ENCODE data around the gene CSMD2. TPM values are rescaled to one million over a fixed set of nuclear protein-coding genes. Genes with fewer than 3 reads are reported as not detected.

Gene CSMD2
- total RNA-seq, 8 experiments from 2014 or later = 0.32 to 50.0 (median 1.2) TPM

GRCh38 chr1:33583567-33583966, 581.5 kb downstream of the CSMD2 start:
- ATAC-seq (replicated peaks in 6 of 8) = no peak
- Histone ChIP-seq H3K4me3 (no peak overlapping the region), H3K27ac (no peak overlapping the region), H3K4me1 (replicated peaks in 1 of 2) (peaks cover 0 to under 1% of the 10 kb centered on the region in 2 donors)
- WGBS, 10 experiments = 52 to 100% (median 75%) methylated on average over 1 to 6 of the region's 6 CpGs; no CpG with 5 or more reads in 3 of the 10 experiments
- in situ Hi-C loops (cut with MboI; ENCODE audit: low pct_unique_long_range_greater_than_20kb in 2 of 9, low sequenced_read_pairs in 9 of 9, unreplicated experiment in 9 of 9) = no loop called here

GRCh38 chr1:33578557-33579448, 586.2 kb downstream of the CSMD2 start:
- WGBS, 10 experiments = 60 to 81% (median 68%) methylated on average over 4 to 13 of the region's 16 CpGs; no CpG with 5 or more reads in 2 of the 10 experiments
- in situ Hi-C loops (cut with MboI; ENCODE audit: low pct_unique_long_range_greater_than_20kb in 2 of 9, low sequenced_read_pairs in 9 of 9, unreplicated experiment in 9 of 9) = no loop called here
- Histone ChIP-seq H3K4me1 (replicated peaks in 1 of 2) (peaks cover 0 to 5% of the 10 kb centered on the region in 2 donors), H3K4me3 (no peak overlapping the region), H3K27ac (no peak overlapping the region)
- ATAC-seq (replicated peaks in 6 of 8) = peak in 1 of 8 experiments; percentile 79

DNA sequence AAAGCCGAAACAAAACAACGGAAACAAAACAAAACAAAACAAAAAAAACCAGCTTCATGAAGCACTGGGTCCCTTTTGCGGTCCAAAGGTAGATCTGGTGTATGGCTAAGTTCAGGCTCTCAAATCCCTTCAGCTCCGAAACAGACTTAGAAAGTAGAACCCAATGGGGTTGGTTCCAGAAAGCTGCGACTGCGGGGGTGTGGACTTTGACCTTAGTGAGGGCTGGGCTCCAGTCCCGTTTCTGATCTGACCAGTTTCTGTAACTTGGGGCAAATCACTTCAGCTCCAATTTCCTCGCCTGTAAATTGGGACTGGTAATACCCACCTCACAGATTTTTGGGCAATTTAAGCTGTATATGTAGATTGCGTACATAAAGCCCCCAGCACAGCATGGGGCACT, 587.4 kb downstream of the CSMD2 start:
- 68 to 100% (median 91%) methylated on average over 2 to 9 of the region's 9 CpGs; no CpG with 5 or more reads in 2 of the 10 experiments for WGBS, 10 experiments
- Histone ChIP-seq H3K4me3 (no peak overlapping the region), H3K27ac (no peak overlapping the region), H3K4me1 (replicated peaks in 1 of 2) (peaks cover 0 to 5% of the 10 kb centered on the region in 2 donors)
- no peak for ATAC-seq (replicated peaks in 6 of 8)
- in situ Hi-C loops (cut with MboI; ENCODE audit: low pct_unique_long_range_greater_than_20kb in 2 of 9, low sequenced_read_pairs in 9 of 9, unreplicated experiment in 9 of 9) = no loop called here

- no peak overlapping the region for H3K27ac ChIP-seq
- in situ Hi-C loops (cut with MboI; ENCODE audit: low pct_unique_long_range_greater_than_20kb in 2 of 9, low sequenced_read_pairs in 9 of 9, unreplicated experiment in 9 of 9) = no loop called here
- H3K4me3 ChIP-seq = no peak overlapping the region
- 55 to 100% (median 87%) methylated on average over 1 to 11 of the region's 11 CpGs; no CpG with 5 or more reads in 2 of the 10 experiments for WGBS, 10 experiments
- H3K4me1 ChIP-seq (replicated peaks in 1 of 2) = peaks cover 0 to 5% of the 10 kb centered on the region in 2 donors
- ATAC-seq (replicated peaks in 6 of 8) = no peak
Measured at GRCh38 chr1:33576821-33577599, 588.0 kb downstream of the CSMD2 start.

DNA sequence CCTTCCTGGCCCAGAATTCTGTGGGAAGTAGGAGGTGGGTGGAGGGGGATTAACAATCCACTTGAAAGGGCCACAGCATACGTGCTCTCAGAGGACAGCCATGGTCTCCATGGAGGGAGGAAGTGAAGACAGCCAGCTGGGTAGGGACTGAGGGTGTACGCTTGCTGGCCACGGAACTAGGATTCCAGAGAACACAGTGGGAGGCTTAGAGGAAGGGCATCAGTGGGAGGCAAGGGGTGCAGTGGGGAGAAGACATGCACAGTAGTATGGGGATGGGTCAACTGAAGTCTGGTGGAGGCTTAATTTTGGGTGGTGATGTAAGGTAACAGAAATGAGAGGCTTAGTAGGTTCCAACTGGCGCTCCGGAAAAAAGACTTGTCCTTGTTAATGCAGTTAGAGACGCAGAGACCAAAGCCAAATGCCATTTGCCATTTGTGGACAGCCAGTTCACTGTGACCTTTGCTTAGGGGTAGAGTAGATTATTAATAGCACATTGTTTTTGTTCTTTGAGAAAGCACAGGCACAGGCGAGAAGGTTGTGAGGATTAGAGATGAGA, 589.6 kb downstream of the CSMD2 start:
- no peak overlapping the region for H3K27ac ChIP-seq
- H3K4me3 ChIP-seq = no peak overlapping the region
- 20 to 89% (median 74%) methylated on average over 1 to 7 of the region's 7 CpGs; no CpG with 5 or more reads in 1 of the 10 experiments for WGBS, 10 experiments
- no peak for ATAC-seq (replicated peaks in 6 of 8)
- peaks cover 0 to 5% of the 10 kb centered on the region in 2 donors for H3K4me1 ChIP-seq (replicated peaks in 1 of 2)
- in situ Hi-C loops (cut with MboI; ENCODE audit: low pct_unique_long_range_greater_than_20kb in 2 of 9, low sequenced_read_pairs in 9 of 9, unreplicated experiment in 9 of 9) = no loop called here

GRCh38 chr1:33573661-33574060, 591.4 kb downstream of the CSMD2 start:
- in situ Hi-C loops (cut with MboI; ENCODE audit: low pct_unique_long_range_greater_than_20kb in 2 of 9, low sequenced_read_pairs in 9 of 9, unreplicated experiment in 9 of 9) = no loop called here
- no peak for ATAC-seq (replicated peaks in 6 of 8)
- H3K4me1 ChIP-seq (replicated peaks in 1 of 2) = peaks cover 0 to 5% of the 10 kb centered on the region in 2 donors
- H3K27ac ChIP-seq = no peak overlapping the region
- 19 to 82% (median 68%) methylated on average over 2 to 3 of the region's 3 CpGs for WGBS, 10 experiments
- H3K4me3 ChIP-seq = no peak overlapping the region

GRCh38 chr1:33572387-33572786, 592.6 kb downstream of the CSMD2 start:
- H3K4me3 ChIP-seq = no peak overlapping the region
- in situ Hi-C loops (cut with MboI; ENCODE audit: low pct_unique_long_range_greater_than_20kb in 2 of 9, low sequenced_read_pairs in 9 of 9, unreplicated experiment in 9 of 9) = no loop called here
- WGBS, 10 experiments = 33 to 100% (median 89%) methylated on average over 1 to 5 of the region's 5 CpGs; no CpG with 5 or more reads in 2 of the 10 experiments
- ATAC-seq (replicated peaks in 6 of 8) = no peak
- H3K27ac ChIP-seq = no peak overlapping the region
- no peaks in the 10 kb centered on the region for H3K4me1 ChIP-seq (replicated peaks in 1 of 2)

DNA sequence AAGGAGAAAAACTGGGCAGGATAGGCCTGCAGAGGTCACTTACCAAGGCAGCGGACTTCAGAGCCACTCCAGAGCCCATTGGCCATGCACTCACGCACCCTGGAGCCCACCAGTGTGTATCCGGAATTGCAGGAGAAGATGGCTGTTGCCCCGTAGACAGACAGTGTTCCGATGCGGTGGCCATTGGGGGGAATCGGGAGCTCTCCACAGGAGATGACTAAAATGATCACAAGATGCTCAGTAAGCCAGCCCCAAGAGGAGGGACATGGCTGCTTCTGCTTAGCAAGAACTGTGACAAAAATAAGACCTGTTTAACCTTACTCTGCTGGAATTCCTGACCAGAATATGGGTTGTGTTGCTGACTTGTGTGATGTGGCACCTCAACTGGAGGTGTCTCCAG, 595.7 kb downstream of the CSMD2 start:
- 75 to 100% (median 93%) methylated on average over 2 to 6 of the region's 7 CpGs; no CpG with 5 or more reads in 4 of the 10 experiments for WGBS, 10 experiments
- Histone ChIP-seq H3K27ac (no peak overlapping the region), H3K4me1 (replicated peaks in 1 of 2) (no peaks in the 10 kb centered on the region), H3K4me3 (no peak overlapping the region)
- ATAC-seq (replicated peaks in 6 of 8) = no peak
- in situ Hi-C loops (cut with MboI; ENCODE audit: low pct_unique_long_range_greater_than_20kb in 2 of 9, low sequenced_read_pairs in 9 of 9, unreplicated experiment in 9 of 9) = no loop called here

DNA sequence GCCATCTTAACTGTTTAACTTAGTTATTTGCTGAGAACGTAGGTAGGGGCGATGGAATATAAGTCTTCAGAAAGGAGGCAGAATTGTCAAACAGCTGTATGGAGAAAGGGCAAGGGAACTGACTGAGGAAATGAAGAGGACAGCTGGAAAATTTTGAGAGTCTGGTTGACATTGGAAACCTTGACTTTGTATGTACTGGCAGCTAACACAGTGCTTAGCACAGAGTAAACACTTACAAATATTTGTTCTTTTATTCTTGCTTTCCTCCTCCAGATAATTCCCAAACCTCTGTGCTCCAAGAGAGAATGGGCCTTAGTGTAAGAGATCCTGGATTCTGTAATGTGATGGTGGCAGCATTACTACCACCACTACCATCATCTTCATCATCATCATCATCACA, 601.3 kb downstream of the CSMD2 start:
- 75 to 100% (median 90%) methylated on average over 1 to 2 of the region's 2 CpGs; no CpG with 5 or more reads in 1 of the 10 experiments for WGBS, 10 experiments
- H3K4me3 ChIP-seq = no peak overlapping the region
- no peaks in the 10 kb centered on the region for H3K4me1 ChIP-seq (replicated peaks in 1 of 2)
- no peak overlapping the region for H3K27ac ChIP-seq
- no peak for ATAC-seq (replicated peaks in 6 of 8)
- in situ Hi-C loops (cut with MboI; ENCODE audit: low pct_unique_long_range_greater_than_20kb in 2 of 9, low sequenced_read_pairs in 9 of 9, unreplicated experiment in 9 of 9) = no loop called here

DNA sequence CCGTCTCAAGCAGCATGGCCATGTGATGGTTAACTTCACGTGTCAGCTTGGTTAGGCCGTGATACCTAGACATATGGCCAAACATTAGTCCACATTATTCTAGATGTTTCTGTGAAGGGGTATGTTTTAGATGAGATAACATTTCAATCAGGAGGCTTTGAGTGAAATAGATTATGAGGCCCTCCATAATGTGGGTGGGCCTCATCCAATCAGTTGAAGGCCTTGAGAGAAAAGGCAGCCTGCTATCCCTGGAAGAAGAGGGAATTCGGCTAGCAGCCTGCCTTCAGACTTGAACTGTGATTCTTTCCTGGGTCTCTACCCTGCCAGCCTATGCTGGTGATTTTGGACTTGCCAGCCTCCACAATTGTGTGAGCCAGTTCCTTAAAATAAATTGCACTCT, 602.5 kb downstream of the CSMD2 start:
- WGBS, 10 experiments = 20 to 100% (median 90%) methylated on average over 1 to 4 of the region's 4 CpGs; no CpG with 5 or more reads in 1 of the 10 experiments
- in situ Hi-C loops (cut with MboI; ENCODE audit: low pct_unique_long_range_greater_than_20kb in 2 of 9, low sequenced_read_pairs in 9 of 9, unreplicated experiment in 9 of 9) = no loop called here
- Histone ChIP-seq H3K4me1 (replicated peaks in 1 of 2) (no peaks in the 10 kb centered on the region), H3K4me3 (no peak overlapping the region), H3K27ac (no peak overlapping the region)
- ATAC-seq (replicated peaks in 6 of 8) = no peak

GRCh38 chr1:33561576-33561975, 603.5 kb downstream of the CSMD2 start:
- in situ Hi-C loops (cut with MboI; ENCODE audit: low pct_unique_long_range_greater_than_20kb in 2 of 9, low sequenced_read_pairs in 9 of 9, unreplicated experiment in 9 of 9) = no loop called here
- WGBS, 10 experiments = 54 to 100% (median 81%) methylated on average over 2 to 9 of the region's 9 CpGs
- Histone ChIP-seq H3K4me1 (replicated peaks in 1 of 2) (no peaks in the 10 kb centered on the region), H3K4me3 (no peak overlapping the region), H3K27ac (no peak overlapping the region)
- no peak for ATAC-seq (replicated peaks in 6 of 8)

DNA sequence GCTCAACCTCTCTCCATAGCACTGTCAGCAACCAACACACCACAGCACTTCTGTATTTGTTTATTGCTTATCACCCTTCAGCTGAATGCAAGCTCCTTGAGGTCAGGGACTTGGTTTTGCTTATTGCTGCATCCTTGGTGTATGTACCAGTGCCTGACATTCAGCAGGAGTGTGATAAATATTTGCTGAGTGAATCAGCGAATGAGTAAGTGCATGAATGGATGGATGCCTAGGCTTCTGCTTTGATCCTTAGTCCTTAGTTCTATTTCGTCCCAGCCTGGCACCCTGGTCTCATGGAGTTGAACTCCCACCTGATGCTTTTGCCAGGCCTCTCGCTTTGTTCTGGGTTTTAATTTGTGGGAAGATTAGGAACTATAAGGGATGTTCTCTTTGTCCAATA, 604.4 kb downstream of the CSMD2 start:
- 63 to 100% (median 84%) methylated on average over 1 to 3 of the region's 3 CpGs; no CpG with 5 or more reads in 3 of the 10 experiments for WGBS, 10 experiments
- H3K4me3 ChIP-seq = no peak overlapping the region
- no peaks in the 10 kb centered on the region for H3K4me1 ChIP-seq (replicated peaks in 1 of 2)
- no peak overlapping the region for H3K27ac ChIP-seq
- in situ Hi-C loops (cut with MboI; ENCODE audit: low pct_unique_long_range_greater_than_20kb in 2 of 9, low sequenced_read_pairs in 9 of 9, unreplicated experiment in 9 of 9) = no loop called here
- no peak for ATAC-seq (replicated peaks in 6 of 8)

GRCh38 chr1:33548721-33549120, 616.3 kb downstream of the CSMD2 start:
- Histone ChIP-seq H3K4me3 (no peak overlapping the region), H3K27ac (no peak overlapping the region), H3K4me1 (replicated peaks in 1 of 2) (no peaks in the 10 kb centered on the region)
- 50 to 100% (median 69%) methylated on average over 1 to 2 of the region's 2 CpGs; no CpG with 5 or more reads in 4 of the 10 experiments for WGBS, 10 experiments
- ATAC-seq (replicated peaks in 6 of 8) = peak in 1 of 8 experiments; percentile 50
- in situ Hi-C loops (cut with MboI; ENCODE audit: low pct_unique_long_range_greater_than_20kb in 2 of 9, low sequenced_read_pairs in 9 of 9, unreplicated experiment in 9 of 9) = no loop called here

All from motor neuron (in vitro differentiated cells).